GM12865 (cell line): ENCODE results near the gene NFATC2.

Experiments used
- DNase-seq: peaks from one replicate; pipeline ENCODE4 v3.0.0; 2010; ENCODE audit warnings: low read depth
- H3K4me3 ChIP-seq: 2 replicates; pipeline ENCODE4 v1.5.1; 2011; ENCODE audit warnings: mild to moderate bottlenecking, low read depth, low read length, control low read depth
- CTCF ChIP-seq: IDR thresholded peaks from 2 replicates; pipeline ENCODE4 v1.5.1; 2011; ENCODE audit warnings: low read length, control low read depth, low read depth, inconsistent platforms; ENCODE audit not compliant: insufficient read depth; ENCODE audit errors: missing control alignments

Gene NFATC2

GRCh38 chr20:51374456-51374830 is 168.1 kb downstream of the NFATC2 start:
- TF ChIP-seq CTCF, result no peak
- no peak overlapping the region for H3K4me3 ChIP-seq
- DNase-seq, result no peak

- no peak for DNase-seq
- TF ChIP-seq CTCF, result no peak
- no peak overlapping the region for H3K4me3 ChIP-seq
Observed at GRCh38 chr20:51373713-51374455, 168.6 kb downstream of the NFATC2 start.

DNA sequence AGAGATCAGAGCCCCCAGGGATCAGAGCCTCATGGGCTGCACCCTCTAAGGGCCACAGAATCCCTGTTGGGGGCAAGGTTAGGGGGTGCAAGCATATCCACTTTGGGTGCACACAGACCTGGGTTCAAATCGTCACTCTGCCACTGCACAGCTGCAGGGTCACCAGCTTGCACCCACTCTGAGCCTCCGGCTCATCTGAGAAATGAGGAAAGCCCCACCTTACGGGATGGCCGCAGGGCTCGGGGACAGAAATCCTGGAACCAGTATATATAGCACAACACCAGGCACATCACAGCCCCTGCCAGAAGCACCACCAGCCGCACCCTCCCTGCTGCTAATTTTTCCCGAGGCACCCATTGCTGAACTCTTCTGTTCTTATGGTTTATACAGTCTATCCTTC is 169.6 kb downstream of the NFATC2 start:
- TF ChIP-seq CTCF, result no peak
- no peak overlapping the region for H3K4me3 ChIP-seq
- DNase-seq, result no peak

DNA sequence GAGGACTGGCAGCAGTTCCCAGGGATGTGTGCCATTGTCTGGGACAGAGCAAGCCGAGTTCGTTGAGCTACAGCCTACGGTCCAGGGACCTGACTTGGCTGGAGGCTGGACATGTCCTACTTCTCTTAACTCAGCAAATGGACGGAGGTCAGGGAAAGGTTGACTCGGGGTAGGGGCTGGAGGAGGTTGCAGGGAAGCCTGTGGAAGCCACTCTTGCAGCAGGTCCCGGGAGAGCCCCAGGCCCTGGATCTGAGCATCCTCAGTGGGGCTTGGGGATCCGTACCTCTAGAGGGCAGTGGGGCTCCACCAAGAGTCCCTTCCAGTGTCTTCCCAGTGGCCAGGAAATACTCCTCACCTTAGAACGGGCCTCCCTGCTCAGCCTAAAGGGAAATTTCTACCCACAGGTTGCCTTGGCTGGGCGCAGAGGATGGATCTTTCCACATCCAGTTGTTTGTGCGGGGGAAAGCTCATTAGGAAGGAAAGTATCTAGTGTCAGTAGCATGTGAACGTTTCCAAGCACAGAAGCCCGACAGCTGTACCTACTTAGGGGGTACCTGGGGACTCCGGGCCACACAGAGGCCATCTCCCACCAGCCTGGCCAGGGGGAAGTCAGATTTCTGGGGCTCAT is 170.2 kb downstream of the NFATC2 start:
- TF ChIP-seq CTCF, result peak; percentile 87
- no peak overlapping the region for H3K4me3 ChIP-seq
- DNase-seq, result peak; percentile 68

DNA sequence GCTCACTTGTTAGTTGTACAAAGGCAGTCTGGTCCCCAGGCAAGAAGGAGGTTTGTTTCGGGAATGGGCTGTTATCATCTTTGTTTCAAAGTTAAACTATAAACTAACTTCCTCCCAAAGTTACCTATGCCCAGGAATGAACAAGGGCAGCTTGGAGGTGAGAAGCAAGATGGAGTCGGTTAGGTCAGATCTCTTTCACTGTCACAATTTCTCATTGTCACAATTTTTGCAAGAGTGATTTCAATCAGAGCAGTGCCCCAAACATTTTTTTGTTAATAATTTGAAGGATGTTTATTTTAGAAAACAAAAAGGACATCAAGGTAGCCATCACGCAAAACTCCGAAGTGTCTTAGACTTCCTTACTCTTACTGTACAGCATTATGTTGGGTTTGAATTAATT is 170.8 kb downstream of the NFATC2 start:
- no peak for TF ChIP-seq CTCF
- H3K4me3 ChIP-seq, result no peak overlapping the region
- no peak for DNase-seq

GRCh38 chr20:51369503-51369902 is 173.0 kb downstream of the NFATC2 start:
- H3K4me3 ChIP-seq, result no peak overlapping the region
- DNase-seq, result no peak
- no peak for TF ChIP-seq CTCF

DNA sequence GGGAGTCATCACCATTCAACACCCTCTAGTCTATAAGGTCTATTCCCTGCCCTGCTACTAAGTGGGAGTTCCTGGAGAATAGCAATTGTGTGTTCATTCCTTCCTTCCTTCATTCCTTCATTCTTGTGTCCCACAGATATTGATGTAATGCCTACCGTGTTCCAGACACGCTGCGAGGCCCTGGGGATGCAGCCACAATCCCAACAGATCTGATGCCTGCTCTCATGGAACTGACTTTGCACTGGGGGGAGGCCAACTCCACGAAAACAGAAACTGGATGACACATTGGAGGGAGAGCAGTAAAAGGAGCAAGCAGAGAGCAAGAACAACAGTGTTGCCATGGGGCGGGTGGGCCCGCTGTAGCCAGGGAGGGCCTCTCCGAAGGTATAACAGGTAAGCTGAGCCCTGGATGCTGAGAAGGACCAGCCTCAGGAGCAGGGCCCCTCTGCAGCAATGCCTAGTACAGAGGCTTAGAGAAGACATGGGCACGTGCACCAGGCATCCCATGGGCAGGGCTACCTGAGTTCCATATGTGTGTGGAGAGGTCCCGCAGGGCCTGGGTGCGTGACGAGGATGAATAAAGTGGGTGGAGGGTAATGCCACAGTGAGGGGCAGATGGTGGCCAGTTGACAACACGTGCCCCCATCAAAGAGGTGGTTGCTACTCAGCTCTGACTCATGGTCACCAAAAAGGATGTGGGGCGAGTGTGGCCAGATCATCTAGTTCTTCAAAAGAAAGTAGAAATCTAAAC is 173.9 kb downstream of the NFATC2 start:
- no peak for DNase-seq
- no peak for TF ChIP-seq CTCF
- H3K4me3 ChIP-seq, result no peak overlapping the region
